Activated CD8-positive, alpha-beta memory T cell treated with anti-CD3 and anti-CD28 coated beads, Interleukin-2, amount 50 U/mL, for 4 hours (primary cell): ENCODE results near the gene IREB2.

Source experiments
- DNase-seq: peaks from one replicate; pipeline ENCODE4 v3.0.0-alpha.2; 2020

IREB2 gene

GRCh38 chr15:78437107-78437761, 782 bp upstream of the IREB2 start:
- no peak for DNase-seq

GRCh38 chr15:78438619-78439285, 736 bp downstream of the IREB2 start:
- no peak for DNase-seq

- no peak for DNase-seq
Observed at GRCh38 chr15:78440375-78441373, 2.7 kb downstream of the IREB2 start.

- DNase-seq, result no peak
Observed at GRCh38 chr15:78444255-78444654, 6.2 kb downstream of the IREB2 start.

- no peak for DNase-seq
Observed at GRCh38 chr15:78445875-78446274, 7.9 kb downstream of the IREB2 start.

GRCh38 chr15:78446551-78446950, 8.5 kb downstream of the IREB2 start:
- DNase-seq, result no peak

- no peak for DNase-seq
Observed at GRCh38 chr15:78448441-78449219, 10.6 kb downstream of the IREB2 start.

GRCh38 chr15:78449220-78449999, 11.4 kb downstream of the IREB2 start:
- no peak for DNase-seq

- DNase-seq, result no peak
Observed at GRCh38 chr15:78450285-78450858, 12.4 kb downstream of the IREB2 start.

GRCh38 chr15:78452485-78452884, 14.5 kb downstream of the IREB2 start:
- no peak for DNase-seq

- no peak for DNase-seq
Observed at GRCh38 chr15:78453447-78453846, 15.4 kb downstream of the IREB2 start.

GRCh38 chr15:78454992-78455391, 17.0 kb downstream of the IREB2 start:
- DNase-seq, result no peak

- no peak for DNase-seq
Observed at GRCh38 chr15:78455749-78456148, 17.7 kb downstream of the IREB2 start.

- no peak for DNase-seq
Observed at GRCh38 chr15:78456426-78456825, 18.4 kb downstream of the IREB2 start.

GRCh38 chr15:78457101-78457500, 19.1 kb downstream of the IREB2 start:
- no peak for DNase-seq

GRCh38 chr15:78460737-78461136, 22.7 kb downstream of the IREB2 start:
- no peak for DNase-seq

- DNase-seq, result no peak
Observed at GRCh38 chr15:78461171-78461888, 23.3 kb downstream of the IREB2 start.

- DNase-seq, result no peak
Observed at GRCh38 chr15:78469031-78469430, 31.0 kb downstream of the IREB2 start.

GRCh38 chr15:78477295-78477694, 39.3 kb downstream of the IREB2 start:
- DNase-seq, result no peak

- DNase-seq, result no peak
Observed at GRCh38 chr15:78479650-78480049, 41.6 kb downstream of the IREB2 start.

GRCh38 chr15:78481917-78482316, 43.9 kb downstream of the IREB2 start:
- DNase-seq, result no peak
